HepG2 (cell line): ENCODE measurements around the gene RERE. TPM values are rescaled to one million over a fixed set of nuclear protein-coding genes. Genes with fewer than 3 reads are reported as not detected.

Experiments used
- ATAC-seq: fragments of 200-7000 bp; cut with Tn5 transposase; 3 replicates; pipeline ENCODE4 v1.9.1; 2020; ENCODE audit warnings: mild to moderate bottlenecking, moderate library complexity
- BruUV-seq: library from RNA; stranded (reverse); fragments of 400-500 nt; replicated peaks from 2 replicates; lab custom pipeline; 2021; lab: Mats Ljungman, UMichigan
- CTCF ChIA-PET: fragments of 300-600 bp; formaldehyde crosslinking; extraction: SDS; loops from one replicate; lab custom pipeline; 2021; ENCODE audit warnings: low total read pairs, inconsistent platforms, low intra/inter-chr PET ratio; lab: Yijun Ruan, JAX
- POLR2A ChIA-PET: fragments of 350-600 bp; sonication (Branson Sonifier 250); formaldehyde crosslinking; loops from one replicate; lab custom pipeline; 2020; ENCODE audit warnings: antibody characterized with exemption, inconsistent platforms; lab: Yijun Ruan, JAX
- DNase-seq: peaks from one replicate; pipeline ENCODE4 v3.0.0-alpha.2; 2015; ENCODE audit warnings: low spot score
- FAIRE-seq: peaks from 3 replicates; lab custom pipeline; 2011; peaks lifted over from hg19 to GRCh38; lab: Jason Lieb, UNC
- H2AFZ ChIP-seq: one replicate; pipeline ENCODE4 v1.6.1; 2011; ENCODE audit warnings: low read length, inconsistent platforms
- H3K27ac ChIP-seq: fragments of 300-600 bp; 3 replicates; pipeline ENCODE4 v1.8.0; 2011; ENCODE audit warnings: mixed run types, mild to moderate bottlenecking, mixed read lengths, low read length, inconsistent platforms; ENCODE audit not compliant: insufficient read depth; ENCODE audit errors: extremely low read length
- H3K27me3 ChIP-seq, 2 experiments: fragments of 200-600 bp in 1 of 2; 2 replicates in 1 of 2; 3 replicates in 1 of 2; pipeline versions ENCODE4 v1.6.0 to v1.8.0; 2011; ENCODE audit warnings: low read length in 2 of 2, mild to moderate bottlenecking in 2 of 2, moderate library complexity in 2 of 2, inconsistent platforms in 1 of 2; ENCODE audit not compliant: insufficient read depth in 2 of 2, control insufficient read depth in 1 of 2
- H3K36me3 ChIP-seq, 2 experiments: fragments of 200-600 bp in 1 of 2; replicated peaks in 1 of 2; 2 replicates in 1 of 2; 3 replicates in 1 of 2; pipeline versions ENCODE4 v1.5.1 to v1.8.0; 2011; ENCODE audit warnings: low read length in 2 of 2, inconsistent platforms in 1 of 2; ENCODE audit not compliant: insufficient read depth in 2 of 2, control insufficient read depth in 1 of 2
- H3K4me1 ChIP-seq: 2 replicates; pipeline ENCODE4 v1.5.1; 2012; ENCODE audit warnings: low read length, inconsistent platforms; ENCODE audit not compliant: insufficient read depth
- H3K4me2 ChIP-seq: 2 replicates; pipeline ENCODE4 v1.6.0; 2011; ENCODE audit warnings: low read depth, low read length, inconsistent platforms
- H3K4me3 ChIP-seq, 3 experiments: fragments of 200-600 bp in 1 of 3; sonication (generic), shearing (Covaris generic) in 1 of 3; replicated peaks in 1 of 3; 2 replicates each; pipeline ENCODE4 v1.5.1; 2011 to 2016; ENCODE audit warnings: low read length in 3 of 3, inconsistent platforms in 2 of 3, low read depth in 2 of 3, mild to moderate bottlenecking in 2 of 3, control low read depth in 1 of 3, mixed read lengths in 1 of 3; ENCODE audit not compliant: insufficient read depth in 1 of 3
- H3K79me2 ChIP-seq: one replicate; pipeline ENCODE4 v1.6.1; 2011; ENCODE audit warnings: low read length, inconsistent platforms; ENCODE audit not compliant: insufficient read depth
- H3K9ac ChIP-seq: 2 replicates; pipeline ENCODE4 v1.6.0; 2011; ENCODE audit warnings: mild to moderate bottlenecking, low read depth, low read length, inconsistent platforms; ENCODE audit not compliant: insufficient read depth
- H3K9me3 ChIP-seq: 2 replicates; pipeline ENCODE4 v1.5.1; 2012; ENCODE audit warnings: mild to moderate bottlenecking, low read length
- H4K20me1 ChIP-seq: 2 replicates; pipeline ENCODE4 v1.6.0; 2011; ENCODE audit warnings: inconsistent platforms, mild to moderate bottlenecking, low read length, moderate library complexity; ENCODE audit not compliant: insufficient read depth
- CHCHD3 ChIP-seq: sonication (generic); formaldehyde crosslinking; IDR thresholded peaks from 2 replicates; pipeline ENCODE4 v1.8.0; 2022; ENCODE audit warnings: mild to moderate bottlenecking, missing genetic modification reagents, moderate library complexity
- ETV5 ChIP-seq: IDR thresholded peaks from 2 replicates; pipeline ENCODE4 v1.6.1; 2018; ENCODE audit warnings: missing biosample characterization, missing genetic modification reagents, inconsistent platforms, borderline replicate concordance
- FOSL2 ChIP-seq: sonication (generic); formaldehyde crosslinking; IDR thresholded peaks from 2 replicates; pipeline ENCODE4 v1.4.0; 2020; ENCODE audit warnings: missing genetic modification reagents
- FOXA1 ChIP-seq, 2 experiments: fragments of 450-650 bp in 1 of 2; sonication (generic) in 1 of 2; formaldehyde crosslinking in 1 of 2; IDR thresholded peaks; 2 replicates each; pipeline versions ENCODE4 v1.4.0 to v1.6.1; 2016 to 2020; ENCODE audit warnings: missing genetic modification reagents in 1 of 2
- HNF4A ChIP-seq: sonication (generic); formaldehyde crosslinking; IDR thresholded peaks from 2 replicates; pipeline ENCODE4 v1.4.0; 2020; ENCODE audit warnings: missing genetic modification reagents
- KDM5A ChIP-seq: fragments of 200-600 bp; sonication (generic); IDR thresholded peaks from 2 replicates; pipeline ENCODE4 v1.7.0; 2018; ENCODE audit warnings: antibody characterized with exemption, mild to moderate bottlenecking, low read length, borderline replicate concordance
- MXD3 ChIP-seq: IDR thresholded peaks from 2 replicates; pipeline ENCODE4 v1.6.1; 2016; ENCODE audit warnings: mild to moderate bottlenecking, missing biosample characterization, missing genetic modification reagents
- NCOR1 ChIP-seq: fragments of 200-600 bp; sonication (generic); IDR thresholded peaks from 2 replicates; pipeline ENCODE4 v1.7.0; 2017; ENCODE audit warnings: antibody characterized with exemption, low read length, borderline replicate concordance
- NR3C1 ChIP-seq: sonication (generic); formaldehyde crosslinking; IDR thresholded peaks from 2 replicates; pipeline ENCODE4 v1.4.0; 2020; ENCODE audit warnings: missing genetic modification reagents
- PHB2 ChIP-seq: fragments of 450-650 bp; IDR thresholded peaks from 2 replicates; pipeline ENCODE4 v1.6.1; 2018; ENCODE audit not compliant: partially characterized antibody
- SAP130 ChIP-seq: IDR thresholded peaks from 2 replicates; pipeline ENCODE4 v1.6.1; 2016; ENCODE audit warnings: low read depth
- TFE3 ChIP-seq: IDR thresholded peaks from 2 replicates; pipeline ENCODE4 v1.6.1; 2016
- THAP8 ChIP-seq: sonication (generic); formaldehyde crosslinking; IDR thresholded peaks from 2 replicates; pipeline ENCODE4 v1.5.1; 2020; ENCODE audit warnings: missing genetic modification reagents, mild to moderate bottlenecking, borderline replicate concordance
- ZNF331 ChIP-seq: sonication (generic); formaldehyde crosslinking; IDR thresholded peaks from 2 replicates; pipeline ENCODE4 v1.4.0; 2020; ENCODE audit warnings: missing genetic modification reagents
- ZNF746 ChIP-seq: sonication (generic); formaldehyde crosslinking; IDR thresholded peaks from 2 replicates; pipeline ENCODE4 v1.8.0; 2022; ENCODE audit warnings: mild to moderate bottlenecking, missing genetic modification reagents
- WGBS: methylation state at CpG from one replicate; pipeline ENCODE4 v1.1.6; 2017; ENCODE audit warnings: low lambda C conversion rate; 5-methylcytosine and 5-hydroxymethylcytosine counted together
- in situ Hi-C: cut with HindIII; loops from 2 replicates; pipeline ENCODE4 v1.10.0; 2017; ENCODE audit warnings: low pct_unique_long_range_greater_than_20kb; ENCODE audit not compliant: extremely low pct_ligation_motif_present
- intact Hi-C: fragments of 100-400 bp; cut with micrococcal nuclease; formaldehyde crosslinking; loops from one replicate; pipeline ENCODE4 v1.10.0; 2022; ENCODE audit not compliant: unreplicated experiment
- polyA plus RNA-seq, 8 experiments: library from polyadenylated mRNA; depleted of rRNA in 3 of 8; stranded (reverse) in 7 of 8; unstranded in 1 of 8; fragments of >200 nt; fragmentation: Illumina TruSeq in 4 of 8; extraction: Trizol in 4 of 8; gene quantifications; 2 replicates each; pipeline versions ENCODE4 v1.2.1 to v1.2.3, GENCODE V29; 2011 to 2016; ENCODE audit warnings: low read depth in 4 of 8, missing spikeins in 1 of 8, mixed read lengths in 1 of 8; ENCODE audit not compliant: insufficient read depth in 1 of 8
- total RNA-seq, 5 experiments: library from RNA; depleted of rRNA; stranded (reverse); fragments of >200 nt; fragmentation: Illumina TruSeq; extraction: Trizol; gene quantifications; 2 replicates each; pipeline ENCODE4 v1.2.3, GENCODE V29; 2016; ENCODE audit warnings: low read depth in 1 of 5

Gene RERE
- total and polyA plus RNA-seq, 2 of the 13 experiments (the other 11 are each of a cell fraction or from before 2014, with no cell fraction given) = 18.3 to 21.9 TPM

GRCh38 chr1:8590721-8591351 is 226.6 kb downstream of the RERE start:
- in situ Hi-C loops = no loop called here
- no peak for FAIRE-seq
- Histone ChIP-seq H3K4me3 (no peak overlapping the region), H4K20me1 (peaks cover 36% of the 10 kb centered on the region), H2AFZ (no peak overlapping the region), H3K27me3 (no peaks in the 10 kb centered on the region), H3K9me3 (no peaks in the 10 kb centered on the region), H3K36me3 (peaks cover 6 to 31% of the 10 kb centered on the region in 2 experiments), H3K27ac (no peak overlapping the region), H3K9ac (no peak overlapping the region), H3K4me1 (peaks cover 6% of the 10 kb centered on the region; the same call in 1 of the 2 replicates), H3K4me2 (no peak overlapping the region), H3K79me2 (peaks cover 87% of the 10 kb centered on the region)
- DNase-seq = no peak
- no TSS peak for BruUV-seq
- WGBS = 94% methylated on average over 6 of the region's 6 CpGs
- TF ChIP-seq FOSL2 (CRISPR knock-in tag) = no peak
- no peak for TF ChIP-seq ZNF331 (CRISPR knock-in tag)
- intact Hi-C loops = no loop called here
- ChIA-PET CTCF (no interaction called here), POLR2A (no interaction called here)
- ATAC-seq = no peak

GRCh38 chr1:8589571-8589970 is 227.9 kb downstream of the RERE start:
- intact Hi-C loops = no loop called here
- in situ Hi-C loops = no loop called here
- no peak overlapping the region for H3K4me2 ChIP-seq
- WGBS = 93% methylated on average over 4 of the region's 4 CpGs
- peaks cover 47% of the 10 kb centered on the region for H4K20me1 ChIP-seq
- H3K4me3 ChIP-seq = no peak overlapping the region
- H3K27me3 ChIP-seq = no peaks in the 10 kb centered on the region
- no peak for DNase-seq
- no peak overlapping the region for H3K27ac ChIP-seq
- peaks cover 6% of the 10 kb centered on the region; the same call in 1 of the 2 replicates for H3K4me1 ChIP-seq
- ChIA-PET POLR2A (no interaction called here), CTCF (no interaction called here)
- peaks cover 86% of the 10 kb centered on the region for H3K79me2 ChIP-seq
- BruUV-seq = no TSS peak
- ATAC-seq = no peak
- H3K9me3 ChIP-seq = no peaks in the 10 kb centered on the region
- no peak overlapping the region for H3K9ac ChIP-seq
- FAIRE-seq = no peak
- H3K36me3 ChIP-seq = peaks cover 6 to 28% of the 10 kb centered on the region in 2 experiments
- H2AFZ ChIP-seq = no peak overlapping the region
- TF ChIP-seq ETV5 (CRISPR knock-in tag) (no peak), MXD3 (CRISPR knock-in tag) (no peak), HNF4A (no peak), PHB2 (no peak), SAP130 (CRISPR knock-in tag) (no peak), CHCHD3 (CRISPR knock-in tag) (no peak), KDM5A (no peak), ZNF746 (CRISPR knock-in tag) (no peak), THAP8 (CRISPR knock-in tag) (no peak), FOXA1 (IDR thresholded peaks at IDR 0.05) (no peak), FOXA1 (CRISPR knock-in tag; IDR thresholded peaks at IDR 0.05) (no peak), NR3C1 (CRISPR knock-in tag) (no peak), NCOR1 (no peak), TFE3 (no peak)
